Body of pancreas (tissue), 4 donors: ENCODE measurements around the gene CHST8. TPM values are rescaled to one million over a fixed set of nuclear protein-coding genes. Genes with fewer than 3 reads are reported as not detected.
A peak's percentile ranks its signal among the peaks of the same experiment; 100 is the strongest.

Experiments
- ATAC-seq: fragments of 150-250 bp; one replicate; pipeline ENCODE4 v1.9.1; 2016
- DNase-seq, 4 donors: peaks; one replicate each; pipeline ENCODE4 v3.0.0-alpha.2; 2019
- H3K27ac ChIP-seq, 4 donors: fragments of 200-600 bp; sonication (generic); 1 replicate in 3 of 4; 2 replicates in 1 of 4; pipeline versions ENCODE4 v1.5.1 to v1.6.1; 2016 to 2019; ENCODE audit warnings: mild to moderate bottlenecking in 1 of 4, mixed read lengths in 1 of 4, moderate library complexity in 1 of 4
- H3K27me3 ChIP-seq, 2 donors: fragments of 200-600 bp; sonication (generic); one replicate each; pipeline ENCODE4 v1.6.0; 2016; ENCODE audit warnings: mild to moderate bottlenecking in 1 of 2
- H3K36me3 ChIP-seq, 2 donors: fragments of 200-600 bp; sonication (generic); replicated peaks in 1 of 2; 2 replicates each; pipeline ENCODE4 v1.5.1; 2016; ENCODE audit warnings: low read depth in 2 of 2; ENCODE audit not compliant: insufficient read depth in 1 of 2
- H3K4me1 ChIP-seq: fragments of 200-600 bp; sonication (generic); one replicate; pipeline ENCODE4 v1.6.0; 2016
- H3K4me3 ChIP-seq, 2 donors: fragments of 200-600 bp; sonication (generic); 1 replicate in 1 of 2; 2 replicates in 1 of 2; pipeline ENCODE4 v1.5.1; 2016 to 2019
- H3K9me3 ChIP-seq, 3 donors: fragments of 200-600 bp; sonication (generic); 1 replicate in 2 of 3; 2 replicates in 1 of 3; pipeline ENCODE4 v1.5.1; 2016
- POLR2A ChIP-seq, 3 donors: fragments of 450-650 bp; IDR thresholded peaks; one replicate each; pipeline ENCODE4 v1.6.1; 2016; ENCODE audit warnings: antibody characterized with exemption in 3 of 3, mild to moderate bottlenecking in 2 of 3
- WGBS, 2 donors: methylation state at CpG; one replicate each; pipeline ENCODE4 v1.1.5; 2017; 5-methylcytosine and 5-hydroxymethylcytosine counted together
- intact Hi-C: fragments of 100-400 bp; cut with DNase I; formaldehyde crosslinking; loops from one replicate; pipeline ENCODE4 v1.15.1; 2023
- total RNA-seq, 2 donors: library from RNA; depleted of rRNA; stranded (reverse); fragments of >200 nt; gene quantifications; one replicate each; pipeline ENCODE4 v1.1.0, GENCODE V29; 2016
- TF ChIP-seq, protein P1 (sequence below), 7 experiments: fragments of 450-650 bp in 4 of 7; fragments of 200-600 bp in 3 of 7; sonication (generic) in 3 of 7; IDR thresholded peaks; one replicate each; pipeline ENCODE4 v1.5.1; 2016 to 2019; ENCODE audit warnings: antibody characterized with exemption in 7 of 7

The CHST8 gene
- total RNA-seq, 2 donors from 2014 or later = 0.26 TPM; not detected in 1

DNA sequence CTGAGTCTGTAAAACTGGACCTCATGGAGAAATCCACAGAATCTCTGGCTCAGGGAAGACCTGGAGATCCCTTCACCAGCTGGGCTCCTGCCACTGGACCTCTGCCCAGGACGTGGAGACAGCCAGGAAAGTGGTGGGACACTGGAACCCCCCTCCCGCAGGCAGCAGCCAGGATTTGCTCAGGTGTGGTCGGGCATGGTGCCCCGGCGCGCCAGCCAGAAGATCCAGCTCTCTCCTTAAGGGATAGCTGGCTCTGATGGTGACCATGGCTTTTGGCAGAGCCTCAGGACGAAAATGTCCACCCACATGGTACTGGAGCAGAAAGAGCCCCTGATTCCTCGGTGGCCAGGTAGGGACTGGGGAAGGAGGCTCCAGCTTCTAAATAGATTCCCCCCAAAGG lies 148.4 kb downstream of the CHST8 start:
- ATAC-seq = no peak
- Histone ChIP-seq H3K4me3 (no peak overlapping the region), H3K9me3 (no peaks in the 10 kb centered on the region), H3K36me3 (no peaks in the 10 kb centered on the region), H3K4me1 (no peaks in the 10 kb centered on the region), H3K27ac (no peak overlapping the region), H3K27me3 (no peaks in the 10 kb centered on the region)
- intact Hi-C loops = loop anchor here (5.0 kb wide), 1 partner anchor 338 kb away; no protein-coding TSS in a partner anchor
- no peak for TF ChIP-seq POLR2A (IDR thresholded peaks at IDR 0.05)
- TF ChIP-seq, protein P1, sequence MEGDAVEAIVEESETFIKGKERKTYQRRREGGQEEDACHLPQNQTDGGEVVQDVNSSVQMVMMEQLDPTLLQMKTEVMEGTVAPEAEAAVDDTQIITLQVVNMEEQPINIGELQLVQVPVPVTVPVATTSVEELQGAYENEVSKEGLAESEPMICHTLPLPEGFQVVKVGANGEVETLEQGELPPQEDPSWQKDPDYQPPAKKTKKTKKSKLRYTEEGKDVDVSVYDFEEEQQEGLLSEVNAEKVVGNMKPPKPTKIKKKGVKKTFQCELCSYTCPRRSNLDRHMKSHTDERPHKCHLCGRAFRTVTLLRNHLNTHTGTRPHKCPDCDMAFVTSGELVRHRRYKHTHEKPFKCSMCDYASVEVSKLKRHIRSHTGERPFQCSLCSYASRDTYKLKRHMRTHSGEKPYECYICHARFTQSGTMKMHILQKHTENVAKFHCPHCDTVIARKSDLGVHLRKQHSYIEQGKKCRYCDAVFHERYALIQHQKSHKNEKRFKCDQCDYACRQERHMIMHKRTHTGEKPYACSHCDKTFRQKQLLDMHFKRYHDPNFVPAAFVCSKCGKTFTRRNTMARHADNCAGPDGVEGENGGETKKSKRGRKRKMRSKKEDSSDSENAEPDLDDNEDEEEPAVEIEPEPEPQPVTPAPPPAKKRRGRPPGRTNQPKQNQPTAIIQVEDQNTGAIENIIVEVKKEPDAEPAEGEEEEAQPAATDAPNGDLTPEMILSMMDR (IDR thresholded peaks at IDR 0.05) = no peak
- DNase-seq = no peak
- WGBS, 2 donors = 33 to 63% methylated on average over 7 to 8 of the region's 8 CpGs

DNA sequence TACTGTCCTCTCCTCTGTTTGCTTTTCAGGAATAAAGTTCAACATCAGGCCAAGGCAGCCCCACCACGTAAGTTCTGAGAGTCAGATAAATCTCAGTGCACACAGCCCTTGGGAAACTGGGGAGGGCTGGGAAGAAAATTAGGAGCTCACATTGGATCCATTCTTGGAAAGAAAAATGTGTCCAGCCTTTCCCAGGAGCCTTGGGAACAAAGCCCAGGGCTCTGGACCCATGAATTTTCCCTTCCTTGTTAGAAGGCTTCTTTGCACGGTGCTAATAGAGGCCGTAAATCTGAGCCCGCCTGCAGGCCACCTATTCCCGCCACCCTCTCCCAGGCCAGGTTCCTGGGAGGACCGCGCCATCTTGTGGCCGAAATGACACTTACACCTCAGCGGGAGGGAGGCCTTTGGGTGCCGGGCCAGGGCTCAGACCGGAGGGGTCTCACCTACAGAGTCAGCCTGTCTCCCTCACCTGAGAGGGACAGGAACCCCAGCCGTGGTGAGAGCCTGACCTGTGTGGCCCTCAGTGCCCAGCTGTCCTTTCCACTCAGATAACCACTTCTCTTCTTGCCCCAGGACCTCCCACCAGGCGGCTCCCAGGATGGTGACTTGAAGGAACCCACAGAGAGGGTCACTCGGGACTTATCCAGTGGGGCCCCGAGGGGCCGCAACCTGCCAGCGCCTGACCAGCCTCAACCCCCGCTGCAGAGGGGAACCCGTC lies 149.8 kb downstream of the CHST8 start:
- Histone ChIP-seq H3K36me3 (no peaks in the 10 kb centered on the region), H3K4me3 (no peak overlapping the region), H3K27ac (no peak overlapping the region), H3K27me3 (no peaks in the 10 kb centered on the region), H3K4me1 (no peaks in the 10 kb centered on the region), H3K9me3 (no peaks in the 10 kb centered on the region)
- TF ChIP-seq, protein P1 (IDR thresholded peaks at IDR 0.05) = peak; percentile 71 to 93 (median 85)
- TF ChIP-seq POLR2A (IDR thresholded peaks at IDR 0.05) = no peak
- ATAC-seq (peak; percentile 76), DNase-seq (peak; percentile 70 to 81 (median 75))
- intact Hi-C loops = loop anchor here (5.0 kb wide), 1 partner anchor 339 kb away; no protein-coding TSS in a partner anchor
- WGBS, 2 donors = 5 to 19% methylated on average over 5 to 19 of the region's 19 CpGs

DNA sequence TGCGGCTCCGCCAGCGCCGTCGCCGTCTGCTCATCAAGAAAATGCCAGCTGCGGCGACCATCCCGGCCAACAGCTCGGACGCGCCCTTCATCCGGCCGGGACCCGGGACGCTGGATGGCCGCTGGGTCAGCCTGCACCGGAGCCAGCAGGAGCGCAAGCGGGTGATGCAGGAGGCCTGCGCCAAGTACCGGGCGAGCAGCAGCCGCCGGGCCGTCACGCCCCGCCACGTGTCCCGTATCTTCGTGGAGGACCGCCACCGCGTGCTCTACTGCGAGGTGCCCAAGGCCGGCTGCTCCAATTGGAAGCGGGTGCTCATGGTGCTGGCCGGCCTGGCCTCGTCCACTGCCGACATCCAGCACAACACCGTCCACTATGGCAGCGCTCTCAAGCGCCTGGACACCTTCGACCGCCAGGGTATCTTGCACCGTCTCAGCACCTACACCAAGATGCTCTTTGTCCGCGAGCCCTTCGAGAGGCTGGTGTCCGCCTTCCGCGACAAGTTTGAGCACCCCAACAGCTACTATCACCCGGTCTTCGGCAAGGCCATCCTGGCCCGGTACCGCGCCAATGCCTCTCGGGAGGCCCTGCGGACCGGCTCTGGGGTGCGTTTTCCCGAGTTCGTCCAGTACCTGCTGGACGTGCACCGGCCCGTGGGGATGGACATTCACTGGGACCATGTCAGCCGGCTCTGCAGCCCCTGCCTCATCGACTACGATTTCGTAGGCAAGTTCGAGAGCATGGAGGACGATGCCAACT lies 150.5 kb downstream of the CHST8 start:
- no peaks in the 10 kb centered on the region for H3K9me3 ChIP-seq
- no peak overlapping the region for H3K4me3 ChIP-seq
- ATAC-seq = no peak
- DNase-seq = peak in 1 of 4 donors; percentile 15
- 80 to 88% methylated on average over 48 to 71 of the region's 72 CpGs for WGBS, 2 donors
- no peaks in the 10 kb centered on the region for H3K36me3 ChIP-seq
- H3K27me3 ChIP-seq = no peaks in the 10 kb centered on the region
- TF ChIP-seq POLR2A (IDR thresholded peaks at IDR 0.05) = no peak
- TF ChIP-seq, protein P1 (IDR thresholded peaks at IDR 0.05) = no peak
- H3K27ac ChIP-seq = no peak overlapping the region
- intact Hi-C loops = loop anchor here (5.0 kb wide), 1 partner anchor 340 kb away; no protein-coding TSS in a partner anchor
- H3K4me1 ChIP-seq = no peaks in the 10 kb centered on the region

DNA sequence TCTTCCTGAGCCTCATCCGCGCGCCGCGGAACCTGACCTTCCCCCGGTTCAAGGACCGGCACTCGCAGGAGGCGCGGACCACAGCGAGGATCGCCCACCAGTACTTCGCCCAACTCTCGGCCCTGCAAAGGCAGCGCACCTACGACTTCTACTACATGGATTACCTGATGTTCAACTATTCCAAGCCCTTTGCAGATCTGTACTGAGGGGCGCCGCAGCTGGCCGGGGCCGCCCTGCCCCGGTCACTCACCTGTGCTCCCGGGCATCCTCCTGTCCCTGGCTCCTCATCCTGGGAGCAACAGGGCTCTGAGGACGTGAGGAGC lies 151.1 kb downstream of the CHST8 start:
- DNase-seq = no peak
- intact Hi-C loops = loop anchor here (5.0 kb wide), 1 partner anchor 341 kb away; no protein-coding TSS in a partner anchor
- 85 to 87% methylated on average over 15 to 18 of the region's 23 CpGs for WGBS, 2 donors

More for the DNA sequence above, 151.1 kb downstream of the CHST8 start:
- H3K9me3 ChIP-seq = no peaks in the 10 kb centered on the region
- no peak overlapping the region for H3K27ac ChIP-seq
- no peak overlapping the region for H3K4me3 ChIP-seq
- no peaks in the 10 kb centered on the region for H3K4me1 ChIP-seq
- no peaks in the 10 kb centered on the region for H3K36me3 ChIP-seq
- H3K27me3 ChIP-seq = no peaks in the 10 kb centered on the region
- no peak for ATAC-seq
- no peak for TF ChIP-seq POLR2A (IDR thresholded peaks at IDR 0.05)
- TF ChIP-seq, protein P1 (IDR thresholded peaks at IDR 0.05) = no peak
